ENCODE measurements around the gene TRIM38.

TRIM38 gene

DNA sequence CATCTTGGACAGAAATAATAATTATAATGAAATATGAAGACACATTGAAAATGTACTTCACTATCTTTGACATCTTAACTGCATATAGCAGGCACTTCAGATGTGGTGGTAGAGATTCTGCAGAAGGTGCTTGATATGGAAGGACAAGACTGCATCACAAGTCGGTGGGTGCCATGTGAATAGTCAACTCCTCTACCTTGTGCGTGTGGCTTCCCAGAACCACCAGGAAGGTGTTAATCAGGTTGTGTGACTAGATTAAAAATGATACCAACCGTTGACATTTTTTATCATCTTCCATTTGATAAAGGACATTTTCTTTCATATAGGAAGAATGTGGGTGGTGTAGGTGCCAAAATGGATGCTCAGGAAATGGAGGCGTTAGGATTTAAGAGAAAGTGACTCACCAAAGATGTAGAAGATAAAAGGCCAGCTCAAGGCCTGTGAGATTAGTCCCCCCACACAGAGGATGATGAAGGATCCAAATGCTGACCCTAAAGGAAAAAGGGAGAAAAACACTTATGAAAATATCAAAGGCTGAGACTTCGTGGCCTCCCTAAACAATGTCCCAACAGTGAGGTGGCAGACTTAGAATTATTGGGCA lies 44.4 kb upstream of the TRIM38 start:
- CTCF ChIA-PET, result interaction anchor here (0.9 to 1.1 kb wide), 2 partner anchors 9 to 10 kb away, joined by 3 read pairs; no protein-coding TSS in a partner anchor
- POLR2A ChIA-PET, result interaction anchor here (0.6 kb wide), 1 partner anchor 564 kb away, joined by 6 read pairs; no protein-coding TSS in a partner anchor
- H3K36me3 ChIP-seq (ENCODE audit: control insufficient read depth in 2 of 2, insufficient read depth in 1 of 2, low read length in 2 of 2), result no peaks in the 10 kb centered on the region
- H3K4me3 ChIP-seq (ENCODE audit: low read depth, low read length), result no peak overlapping the region
- H3K9me3 ChIP-seq (ENCODE audit: control insufficient read depth, insufficient read depth, low read depth, low read length), result no peaks in the 10 kb centered on the region
- TF ChIP-seq EGR2 (tag by site-specific recombination; IDR thresholded peaks at IDR 0.05; ENCODE audit: low read depth) (peak; percentile 51), ZNF404 (tag by site-specific recombination; IDR thresholded peaks at IDR 0.05) (no peak)
- no peak overlapping the region for H3K27ac ChIP-seq (ENCODE audit: extremely low read depth, low read depth, low read length)
- H3K4me1 ChIP-seq (ENCODE audit: control insufficient read depth, insufficient read depth, low read length), result no peaks in the 10 kb centered on the region

GRCh38 chr6:25919657-25920056 lies 42.9 kb upstream of the TRIM38 start:
- H3K9me3 ChIP-seq (ENCODE audit: control insufficient read depth, insufficient read depth, low read depth, low read length), result no peaks in the 10 kb centered on the region
- ChIA-PET POLR2A (interaction anchor here (0.6 kb wide), 1 partner anchor 207 kb away, joined by 3 read pairs; no protein-coding TSS in a partner anchor), CTCF (interaction anchor here (1.6 kb wide), 1 partner anchor 200 kb away, joined by 4 read pairs; no protein-coding TSS in a partner anchor)
- no peak overlapping the region for H3K27ac ChIP-seq (ENCODE audit: extremely low read depth, low read depth, low read length)
- H3K36me3 ChIP-seq (ENCODE audit: control insufficient read depth in 2 of 2, insufficient read depth in 1 of 2, low read length in 2 of 2), result no peaks in the 10 kb centered on the region
- TF ChIP-seq REPIN1 (tag by site-specific recombination; IDR thresholded peaks at IDR 0.05; ENCODE audit: low read depth) (no peak), ZNF10 (tag by site-specific recombination; IDR thresholded peaks at IDR 0.05) (no peak), ZIC2 (tag by site-specific recombination; IDR thresholded peaks at IDR 0.05) (no peak), ZNF555 (tag by site-specific recombination; conservative IDR thresholded peaks at IDR 0.05) (no peak), ZSCAN16 (tag by site-specific recombination; IDR thresholded peaks at IDR 0.05) (no peak), ZNF785 (tag by site-specific recombination; IDR thresholded peaks at IDR 0.05) (no peak), OVOL3 (tag by site-specific recombination; IDR thresholded peaks at IDR 0.05) (no peak), ZNF24 (tag by site-specific recombination; IDR thresholded peaks at IDR 0.05) (no peak), ZNF747 (tag by site-specific recombination; IDR thresholded peaks at IDR 0.05) (no peak), ZNF121 (tag by site-specific recombination; IDR thresholded peaks at IDR 0.05) (no peak), ZNF514 (tag by site-specific recombination; IDR thresholded peaks at IDR 0.05) (no peak), ZNF48 (tag by site-specific recombination; IDR thresholded peaks at IDR 0.05) (no peak)
- TF ChIP-seq, protein P1, sequence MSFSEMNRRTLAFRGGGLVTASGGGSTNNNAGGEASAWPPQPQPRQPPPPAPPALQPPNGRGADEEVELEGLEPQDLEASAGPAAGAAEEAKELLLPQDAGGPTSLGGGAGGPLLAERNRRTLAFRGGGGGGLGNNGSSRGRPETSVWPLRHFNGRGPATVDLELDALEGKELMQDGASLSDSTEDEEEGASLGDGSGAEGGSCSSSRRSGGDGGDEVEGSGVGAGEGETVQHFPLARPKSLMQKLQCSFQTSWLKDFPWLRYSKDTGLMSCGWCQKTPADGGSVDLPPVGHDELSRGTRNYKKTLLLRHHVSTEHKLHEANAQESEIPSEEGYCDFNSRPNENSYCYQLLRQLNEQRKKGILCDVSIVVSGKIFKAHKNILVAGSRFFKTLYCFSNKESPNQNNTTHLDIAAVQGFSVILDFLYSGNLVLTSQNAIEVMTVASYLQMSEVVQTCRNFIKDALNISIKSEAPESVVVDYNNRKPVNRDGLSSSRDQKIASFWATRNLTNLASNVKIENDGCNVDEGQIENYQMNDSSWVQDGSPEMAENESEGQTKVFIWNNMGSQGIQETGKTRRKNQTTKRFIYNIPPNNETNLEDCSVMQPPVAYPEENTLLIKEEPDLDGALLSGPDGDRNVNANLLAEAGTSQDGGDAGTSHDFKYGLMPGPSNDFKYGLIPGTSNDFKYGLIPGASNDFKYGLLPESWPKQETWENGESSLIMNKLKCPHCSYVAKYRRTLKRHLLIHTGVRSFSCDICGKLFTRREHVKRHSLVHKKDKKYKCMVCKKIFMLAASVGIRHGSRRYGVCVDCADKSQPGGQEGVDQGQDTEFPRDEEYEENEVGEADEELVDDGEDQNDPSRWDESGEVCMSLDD (tag by site-specific recombination; IDR thresholded peaks at IDR 0.05), result no peak
- no peak overlapping the region for H3K4me3 ChIP-seq (ENCODE audit: low read depth, low read length)
- no peaks in the 10 kb centered on the region for H3K4me1 ChIP-seq (ENCODE audit: control insufficient read depth, insufficient read depth, low read length)

DNA sequence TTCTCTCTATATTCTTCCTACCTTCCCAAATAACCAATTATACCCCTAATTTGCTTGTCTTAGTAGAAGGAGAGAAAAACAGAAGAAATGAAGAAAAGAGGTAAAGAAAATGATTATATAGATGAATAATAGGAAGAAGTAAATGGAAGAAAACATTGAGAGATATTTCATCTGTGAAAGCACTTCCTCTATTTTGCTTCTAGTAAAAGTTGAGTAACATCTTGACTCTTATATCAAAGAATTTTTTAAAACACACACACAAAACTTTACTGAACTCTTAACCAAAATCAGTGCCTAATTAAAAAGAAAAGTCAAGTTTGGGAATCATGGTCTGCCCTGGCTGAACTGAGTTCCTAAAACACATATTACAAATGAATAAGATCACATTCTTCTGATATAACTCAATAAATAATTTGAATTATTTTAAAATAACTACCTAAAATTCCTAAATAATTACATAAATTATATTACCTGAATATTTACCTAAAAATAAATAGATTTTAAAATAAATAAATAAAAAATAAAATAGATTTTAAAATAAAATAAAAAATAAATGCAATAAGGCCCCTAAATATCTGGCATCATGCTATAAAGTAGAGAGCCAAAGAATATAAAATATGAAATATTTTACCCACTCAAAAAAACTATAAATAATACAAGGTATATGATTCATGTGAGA lies 40.9 kb upstream of the TRIM38 start:
- Histone ChIP-seq H3K9me3 (ENCODE audit: control insufficient read depth, insufficient read depth, low read depth, low read length) (no peaks in the 10 kb centered on the region), H3K4me1 (ENCODE audit: control insufficient read depth, insufficient read depth, low read length) (no peaks in the 10 kb centered on the region), H3K36me3 (ENCODE audit: control insufficient read depth in 2 of 2, insufficient read depth in 1 of 2, low read length in 2 of 2) (no peaks in the 10 kb centered on the region), H3K27ac (ENCODE audit: extremely low read depth, low read depth, low read length) (no peak overlapping the region), H3K4me3 (ENCODE audit: low read depth, low read length) (no peak overlapping the region)
- POLR2A ChIA-PET, result no interaction called here
- CTCF ChIA-PET, result no interaction called here
- no peak for TF ChIP-seq ZNF571 (tag by site-specific recombination; IDR thresholded peaks at IDR 0.05)
- TF ChIP-seq ZNF513 (tag by site-specific recombination; IDR thresholded peaks at IDR 0.05), result no peak
- TF ChIP-seq PBX3 (CRISPR knock-in tag; IDR thresholded peaks at IDR 0.05), result no peak
- TF ChIP-seq SCRT1 (tag by site-specific recombination; IDR thresholded peaks at IDR 0.05; ENCODE audit: borderline replicate concordance), result no peak
- TF ChIP-seq EGR2 (tag by site-specific recombination; IDR thresholded peaks at IDR 0.05; ENCODE audit: low read depth), result no peak
- TF ChIP-seq HOXD13 (CRISPR knock-in tag; IDR thresholded peaks at IDR 0.05; ENCODE audit: borderline replicate concordance), result no peak
- no peak for TF ChIP-seq ZBTB48 (tag by site-specific recombination; IDR thresholded peaks at IDR 0.05)
- no peak for TF ChIP-seq ZNF184 (tag by site-specific recombination; IDR thresholded peaks at IDR 0.05)
- no peak for TF ChIP-seq ZNF555 (tag by site-specific recombination; conservative IDR thresholded peaks at IDR 0.05)
- no peak for TF ChIP-seq ZNF747 (tag by site-specific recombination; IDR thresholded peaks at IDR 0.05)
- no peak for TF ChIP-seq ZNF623 (tag by site-specific recombination; IDR thresholded peaks at IDR 0.05)
- no peak for TF ChIP-seq ZNF266 (tag by site-specific recombination; IDR thresholded peaks at IDR 0.05; ENCODE audit: low read depth)
- no peak for TF ChIP-seq KLF16 (tag by site-specific recombination; IDR thresholded peaks at IDR 0.05)
- no peak for TF ChIP-seq TRIM28 (IDR thresholded peaks at IDR 0.05; ENCODE audit: borderline replicate concordance, low read length)
